ENCODE results near the gene TEAD3.
"Not testable (repeated sequence)": the region's sequence is repeated elsewhere in the genome, so short reads cannot be mapped to it uniquely, and the experiment has no call there.

Gene TEAD3

DNA sequence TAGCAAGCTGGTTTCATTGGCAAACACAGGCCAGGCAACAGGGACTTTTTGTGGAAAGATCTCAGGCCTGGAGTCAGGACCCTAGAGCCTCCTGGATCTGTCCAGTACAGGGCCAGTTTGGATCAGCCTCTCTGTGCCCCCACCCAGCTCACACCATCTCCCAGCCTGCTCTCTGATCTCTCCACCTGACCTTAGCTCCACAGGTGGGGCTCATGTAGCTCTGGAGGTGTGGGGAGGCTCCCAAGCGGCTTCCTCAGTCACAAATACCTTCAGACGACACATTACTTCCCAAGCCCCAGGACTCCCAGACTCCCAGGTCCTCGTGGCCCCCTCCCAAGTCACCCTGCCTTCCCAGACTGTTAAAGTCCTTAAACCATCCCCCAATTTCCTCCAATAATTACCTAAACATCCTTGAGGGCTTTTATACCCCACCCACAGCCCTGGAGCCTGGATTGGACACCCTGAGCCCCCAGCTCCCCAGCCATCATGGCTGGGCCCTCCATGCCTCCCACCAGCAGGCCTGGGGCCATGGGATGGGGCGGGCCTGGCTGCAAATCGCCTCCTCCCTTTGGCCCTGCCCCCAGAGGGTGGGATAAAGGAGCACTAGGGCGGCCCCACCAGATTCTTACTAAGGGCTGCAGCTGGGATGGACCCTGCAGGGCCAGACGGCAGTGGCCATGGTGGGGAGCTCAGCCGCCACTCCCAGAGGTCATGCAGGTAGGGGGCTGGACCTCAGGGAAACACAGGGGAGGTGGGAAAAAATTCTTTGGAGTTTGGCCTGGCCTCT lies 60.6 kb downstream of the TEAD3 start:
- no peak overlapping the region for H3K4me3 ChIP-seq (ENCODE audit: low read depth, low read length)
- no peak for TF ChIP-seq CTCF (IDR thresholded peaks at IDR 0.05; ENCODE audit: low read depth, low read length)

DNA sequence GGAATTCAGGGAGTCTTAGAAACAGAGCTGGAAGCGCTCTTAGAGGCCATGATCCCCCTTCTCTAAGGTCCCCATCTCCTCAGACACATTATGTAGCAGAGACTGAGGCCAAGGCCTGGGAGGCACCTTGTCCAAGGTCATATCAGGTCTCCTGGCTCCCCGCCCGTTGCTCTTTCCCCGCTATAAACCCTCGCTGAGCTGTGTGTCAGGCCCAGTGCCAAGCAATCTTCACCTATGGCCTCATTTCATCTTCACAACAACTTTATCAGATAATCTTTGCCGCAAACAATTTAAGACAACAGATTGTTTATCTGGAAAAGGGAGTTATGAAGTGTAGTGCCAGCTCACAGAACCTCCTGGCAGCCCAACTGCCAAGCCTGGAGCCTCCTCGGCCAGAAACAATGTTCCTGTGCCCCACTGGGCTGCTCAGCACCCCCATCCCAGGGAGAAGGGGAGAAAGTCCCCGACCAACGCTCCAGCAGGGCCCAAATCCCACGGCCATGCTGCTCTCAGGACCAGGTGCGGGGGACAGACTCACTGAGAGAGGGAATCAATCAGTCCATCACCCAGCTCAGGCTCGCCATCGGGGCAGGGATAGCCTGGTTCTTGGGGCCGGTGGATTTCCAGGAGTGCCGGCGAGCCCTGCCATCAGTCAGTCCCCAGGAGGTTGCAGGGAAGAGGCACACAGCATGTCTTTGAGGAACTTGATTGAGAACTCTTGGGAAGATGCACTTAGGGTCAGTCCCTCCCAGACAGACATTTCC lies 61.6 kb downstream of the TEAD3 start:
- H3K4me3 ChIP-seq (ENCODE audit: low read depth, low read length), result no peak overlapping the region
- TF ChIP-seq CTCF (IDR thresholded peaks at IDR 0.05; ENCODE audit: low read depth, low read length), result no peak

GRCh38 chr6:35432702-35433101 lies 64.2 kb downstream of the TEAD3 start:
- not testable (repeated sequence) for H3K4me3 ChIP-seq (ENCODE audit: low read depth, low read length)

DNA sequence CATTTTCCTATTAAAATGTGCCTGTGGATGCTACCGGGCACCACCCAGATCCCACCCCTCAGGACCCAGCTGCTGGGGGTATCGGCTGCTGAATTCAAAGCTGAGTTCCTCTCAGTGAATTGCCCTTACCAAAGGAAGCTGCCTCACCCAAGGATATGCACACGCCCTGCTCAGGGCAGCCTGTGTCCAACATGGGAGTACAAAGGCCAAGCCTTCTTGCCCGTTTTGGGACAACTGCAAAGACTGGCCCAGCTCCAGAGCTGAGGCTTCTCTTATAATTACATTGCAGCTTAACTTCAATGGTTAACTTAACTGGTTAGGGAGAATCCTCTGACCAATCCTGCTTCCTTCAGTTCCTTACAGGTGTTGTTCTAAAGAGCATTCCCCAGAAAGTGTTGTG lies 64.6 kb downstream of the TEAD3 start:
- H3K4me3 ChIP-seq (ENCODE audit: low read depth, low read length), result no peak overlapping the region
- no peak for TF ChIP-seq CTCF (IDR thresholded peaks at IDR 0.05; ENCODE audit: low read depth, low read length)

DNA sequence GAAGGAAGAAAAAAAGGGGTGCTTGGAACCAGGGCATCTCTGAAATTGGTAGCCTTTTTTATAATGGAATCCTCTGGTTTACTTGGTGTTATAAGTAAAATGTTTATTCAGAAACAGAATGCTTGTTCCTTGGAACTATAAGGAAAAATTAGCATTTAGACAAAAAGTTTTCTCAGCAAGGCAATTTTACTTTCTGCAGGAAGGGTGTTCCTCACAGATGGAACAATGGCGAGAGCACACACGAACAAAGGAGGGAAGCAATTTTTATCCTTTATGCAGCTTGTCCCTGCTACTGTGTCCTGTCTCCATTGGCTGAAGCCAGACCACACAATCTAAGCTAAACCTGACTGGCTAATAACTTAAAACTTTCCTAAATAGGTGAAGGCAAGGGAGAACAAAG lies 67.4 kb downstream of the TEAD3 start:
- no peak for TF ChIP-seq CTCF (IDR thresholded peaks at IDR 0.05; ENCODE audit: low read depth, low read length)
- H3K4me3 ChIP-seq (ENCODE audit: low read depth, low read length), result no peak overlapping the region

DNA sequence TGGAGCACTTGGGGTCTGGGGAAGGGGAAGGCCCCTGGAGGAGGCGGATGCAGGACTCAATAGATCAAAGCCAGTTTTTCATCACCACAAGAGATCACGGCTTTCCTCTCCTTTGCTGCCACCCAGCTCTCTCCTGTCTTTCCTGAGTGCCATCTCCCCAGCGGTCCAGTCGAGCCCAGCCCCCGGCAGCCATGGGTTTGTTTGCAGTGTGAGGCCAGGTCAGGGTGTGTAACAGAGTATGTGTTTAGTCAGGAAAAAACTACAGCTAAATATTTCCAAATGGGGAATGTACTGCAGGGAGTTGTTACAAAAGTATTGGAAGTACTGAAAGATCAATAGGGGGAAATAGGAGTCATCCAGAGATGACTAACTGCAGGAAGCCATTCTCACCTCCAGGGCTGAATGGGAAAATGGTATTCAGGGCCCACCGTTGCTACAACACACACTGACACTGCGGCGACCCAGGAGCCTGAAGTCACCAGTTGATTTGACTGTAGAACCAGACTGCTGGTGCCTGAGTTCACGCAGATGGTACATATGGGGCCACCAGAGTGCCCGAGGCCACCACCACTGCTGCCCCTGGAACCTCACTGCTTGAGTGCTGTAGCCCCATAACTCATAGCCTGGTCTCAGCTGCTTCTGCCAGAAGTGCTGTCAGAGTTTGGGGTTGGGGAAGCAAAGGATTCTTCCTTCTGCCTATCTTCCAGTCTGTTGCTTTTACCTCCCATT lies 68.3 kb downstream of the TEAD3 start:
- no peak for TF ChIP-seq CTCF (IDR thresholded peaks at IDR 0.05; ENCODE audit: low read depth, low read length)
- H3K4me3 ChIP-seq (ENCODE audit: low read depth, low read length), result peak overlapping the region; percentile 30

DNA sequence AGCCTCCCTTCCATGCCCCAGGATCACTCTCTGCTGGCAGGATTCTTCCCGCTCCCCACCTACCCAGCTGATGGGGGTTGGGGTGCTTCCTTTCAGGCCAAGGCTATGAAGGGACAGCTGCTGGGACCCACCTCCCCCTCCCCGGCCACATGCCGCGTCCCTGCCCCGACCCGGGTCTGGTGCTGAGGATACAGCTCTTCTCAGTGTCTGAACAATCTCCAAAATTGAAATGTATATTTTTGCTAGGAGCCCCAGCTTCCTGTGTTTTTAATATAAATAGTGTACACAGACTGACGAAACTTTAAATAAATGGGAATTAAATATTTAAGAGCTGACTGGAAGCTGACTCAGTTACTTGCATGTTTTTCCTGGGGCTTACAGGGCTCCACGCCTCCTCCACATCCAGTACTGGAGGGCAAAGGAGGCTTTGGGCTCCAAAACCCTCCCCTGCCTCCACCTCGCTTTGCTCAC lies 69.0 kb downstream of the TEAD3 start:
- TF ChIP-seq CTCF (IDR thresholded peaks at IDR 0.05; ENCODE audit: low read depth, low read length), result no peak
- peak overlapping the region; percentile 34 for H3K4me3 ChIP-seq (ENCODE audit: low read depth, low read length)
